Gastroesophageal sphincter (tissue), 4 donors: ENCODE results near the gene BUD13. TPM values are rescaled to one million over a fixed set of nuclear protein-coding genes. Genes with fewer than 3 reads are reported as not detected.

Source experiments
- ATAC-seq: fragments of 150-250 bp; one replicate; pipeline ENCODE4 v1.9.1; 2016; ENCODE audit warnings: mild to moderate bottlenecking, moderate library complexity
- H3K27ac ChIP-seq, 4 donors: fragments of 200-600 bp; sonication (generic) in 3 of 4; 1 replicate in 3 of 4; 2 replicates in 1 of 4; pipeline ENCODE4 v1.5.1; 2016 to 2019
- H3K27me3 ChIP-seq: fragments of 200-600 bp; sonication (generic); one replicate; pipeline ENCODE4 v1.5.1; 2019
- H3K36me3 ChIP-seq, 2 donors: fragments of 200-600 bp; sonication (generic); one replicate each; pipeline ENCODE4 v1.5.1; 2019; ENCODE audit warnings: control low read depth in 1 of 2
- H3K4me1 ChIP-seq, 3 donors: fragments of 200-600 bp; sonication (generic); 1 replicate in 2 of 3; 2 replicates in 1 of 3; pipeline ENCODE4 v1.5.1; 2016 to 2019; ENCODE audit warnings: control low read depth in 2 of 3
- H3K4me3 ChIP-seq, 2 donors: fragments of 200-600 bp; sonication (generic); one replicate each; pipeline ENCODE4 v1.5.1; 2019; ENCODE audit warnings: mild to moderate bottlenecking in 1 of 2, moderate library complexity in 1 of 2
- H3K9me3 ChIP-seq, 3 donors: fragments of 200-600 bp; sonication (generic); one replicate each; pipeline ENCODE4 v1.5.1; 2017 to 2019; ENCODE audit warnings: control low read depth in 2 of 3
- EP300 ChIP-seq: sonication (generic); formaldehyde crosslinking; IDR thresholded peaks from one replicate; pipeline ENCODE4 v1.6.1; 2017; ENCODE audit warnings: antibody characterized with exemption, mild to moderate bottlenecking
- POLR2A ChIP-seq, 2 donors: fragments of 450-650 bp; IDR thresholded peaks; one replicate each; pipeline ENCODE4 v1.6.1; 2017; ENCODE audit warnings: antibody characterized with exemption in 2 of 2, mild to moderate bottlenecking in 2 of 2, moderate library complexity in 1 of 2
- POLR2AphosphoS5 ChIP-seq: sonication (generic); formaldehyde crosslinking; IDR thresholded peaks from one replicate; pipeline ENCODE4 v1.6.1; 2017; ENCODE audit warnings: antibody characterized with exemption
- WGBS, 2 donors: methylation state at CpG; one replicate each; pipeline ENCODE4 v1.1.5; 2018; ENCODE audit warnings: low coverage in 1 of 2; 5-methylcytosine and 5-hydroxymethylcytosine counted together
- total RNA-seq, 4 donors: library from RNA; depleted of rRNA; stranded (reverse); fragments of >200 nt; gene quantifications; one replicate each; pipeline ENCODE4 v1.1.0, GENCODE V29; 2016
- TF ChIP-seq, protein P1 (sequence below), 4 experiments: fragments of 200-600 bp in 2 of 4; fragments of 450-650 bp in 2 of 4; sonication (generic) in 1 of 4; IDR thresholded peaks; one replicate each; pipeline ENCODE4 v1.5.1; 2017 to 2019; ENCODE audit warnings: antibody characterized with exemption in 4 of 4, mild to moderate bottlenecking in 2 of 4, moderate library complexity in 2 of 4

BUD13 gene
- total RNA-seq, 4 donors from 2014 or later = 13.5 to 17.3 (median 15.8) TPM

DNA sequence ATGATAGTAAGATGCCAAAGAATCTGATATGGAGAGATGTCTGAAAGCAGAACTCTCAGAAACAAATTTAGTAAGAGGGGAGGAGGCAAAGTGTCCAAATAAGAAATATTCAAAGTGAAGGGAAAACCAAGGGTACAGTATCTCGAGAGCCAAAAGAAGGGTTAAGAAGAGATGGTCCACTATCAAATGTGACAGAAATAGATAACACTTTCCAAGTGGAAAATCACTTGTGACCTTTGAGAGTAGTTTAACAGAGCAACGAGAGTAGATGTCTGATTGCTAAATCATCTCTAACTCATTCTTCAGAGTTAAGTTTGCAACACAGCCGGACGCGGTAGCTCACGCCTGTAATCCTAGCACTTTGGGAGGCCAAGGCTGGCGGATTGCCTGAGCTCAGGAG lies 4.3 kb upstream of the BUD13 start:
- peaks cover 0 to 62% of the 10 kb centered on the region in 2 donors for H3K36me3 ChIP-seq
- WGBS, 2 donors = 62 to 71% methylated on average over 2 to 4 of the region's 7 CpGs
- H3K27ac ChIP-seq = no peak overlapping the region
- H3K4me1 ChIP-seq = peaks cover 0 to 9% (median under 1%) of the 10 kb centered on the region in 3 donors
- no peak overlapping the region for H3K4me3 ChIP-seq
- TF ChIP-seq EP300 (no peak), POLR2A (IDR thresholded peaks at IDR 0.05) (no peak)
- no peak for ATAC-seq
- no peaks in the 10 kb centered on the region for H3K9me3 ChIP-seq
- H3K27me3 ChIP-seq = no peaks in the 10 kb centered on the region

- H3K27ac ChIP-seq = no peak overlapping the region
- peaks cover 0 to 57% of the 10 kb centered on the region in 2 donors for H3K36me3 ChIP-seq
- no peak for ATAC-seq
- H3K4me3 ChIP-seq = no peak overlapping the region
- H3K9me3 ChIP-seq = no peaks in the 10 kb centered on the region
- no peaks in the 10 kb centered on the region for H3K27me3 ChIP-seq
- TF ChIP-seq, protein P1, sequence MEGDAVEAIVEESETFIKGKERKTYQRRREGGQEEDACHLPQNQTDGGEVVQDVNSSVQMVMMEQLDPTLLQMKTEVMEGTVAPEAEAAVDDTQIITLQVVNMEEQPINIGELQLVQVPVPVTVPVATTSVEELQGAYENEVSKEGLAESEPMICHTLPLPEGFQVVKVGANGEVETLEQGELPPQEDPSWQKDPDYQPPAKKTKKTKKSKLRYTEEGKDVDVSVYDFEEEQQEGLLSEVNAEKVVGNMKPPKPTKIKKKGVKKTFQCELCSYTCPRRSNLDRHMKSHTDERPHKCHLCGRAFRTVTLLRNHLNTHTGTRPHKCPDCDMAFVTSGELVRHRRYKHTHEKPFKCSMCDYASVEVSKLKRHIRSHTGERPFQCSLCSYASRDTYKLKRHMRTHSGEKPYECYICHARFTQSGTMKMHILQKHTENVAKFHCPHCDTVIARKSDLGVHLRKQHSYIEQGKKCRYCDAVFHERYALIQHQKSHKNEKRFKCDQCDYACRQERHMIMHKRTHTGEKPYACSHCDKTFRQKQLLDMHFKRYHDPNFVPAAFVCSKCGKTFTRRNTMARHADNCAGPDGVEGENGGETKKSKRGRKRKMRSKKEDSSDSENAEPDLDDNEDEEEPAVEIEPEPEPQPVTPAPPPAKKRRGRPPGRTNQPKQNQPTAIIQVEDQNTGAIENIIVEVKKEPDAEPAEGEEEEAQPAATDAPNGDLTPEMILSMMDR (IDR thresholded peaks at IDR 0.05) = no peak
- H3K4me1 ChIP-seq = peaks cover 0 to 14% (median 5%) of the 10 kb centered on the region in 3 donors
Observed at GRCh38 chr11:116776522-116776984, 3.8 kb upstream of the BUD13 start.

DNA sequence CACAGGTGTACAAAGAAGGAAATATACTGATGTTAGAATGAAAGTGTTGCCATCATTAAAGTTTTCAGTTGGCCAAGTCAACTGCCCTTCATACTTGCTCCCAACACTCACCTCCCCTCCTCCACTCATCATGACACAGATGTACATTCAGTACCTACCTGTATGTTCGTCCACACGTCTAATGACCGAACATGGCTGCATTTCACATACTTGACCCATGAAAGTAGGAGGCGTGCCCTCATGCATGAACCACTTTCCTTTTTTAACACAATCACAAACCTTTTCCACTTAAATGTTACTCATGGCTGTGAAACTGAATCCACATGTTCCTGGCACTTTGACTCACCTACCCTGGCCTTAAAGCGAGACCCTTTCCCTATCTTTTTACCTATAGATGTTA lies 3.2 kb upstream of the BUD13 start:
- TF ChIP-seq POLR2A (IDR thresholded peaks at IDR 0.05) (no peak), POLR2AphosphoS5 (no peak), EP300 (no peak)
- TF ChIP-seq, protein P1 (IDR thresholded peaks at IDR 0.05) = no peak
- Histone ChIP-seq H3K4me3 (no peak overlapping the region), H3K9me3 (no peaks in the 10 kb centered on the region), H3K36me3 (peaks cover 0 to 51% of the 10 kb centered on the region in 2 donors), H3K4me1 (peaks cover 0 to 20% (median 9%) of the 10 kb centered on the region in 3 donors), H3K27me3 (no peaks in the 10 kb centered on the region), H3K27ac (no peak overlapping the region)
- 17 to 97% methylated on average over 1 to 5 of the region's 5 CpGs for WGBS, 2 donors
- ATAC-seq = no peak

- TF ChIP-seq POLR2AphosphoS5 (no peak), EP300 (no peak), POLR2A (IDR thresholded peaks at IDR 0.05) (no peak)
- TF ChIP-seq, protein P1 (IDR thresholded peaks at IDR 0.05) = no peak
- Histone ChIP-seq H3K4me3 (no peak overlapping the region), H3K9me3 (no peaks in the 10 kb centered on the region), H3K27me3 (no peaks in the 10 kb centered on the region), H3K36me3 (peaks cover 0 to 42% of the 10 kb centered on the region in 2 donors), H3K27ac (no peak overlapping the region), H3K4me1 (peaks cover 0 to 31% (median 13%) of the 10 kb centered on the region in 3 donors)
- no peak for ATAC-seq
- 74 to 100% methylated on average over 1 to 5 of the region's 5 CpGs for WGBS, 2 donors
Observed at GRCh38 chr11:116774661-116775060, 1.9 kb upstream of the BUD13 start.

- no peaks in the 10 kb centered on the region for H3K27me3 ChIP-seq
- peaks cover 0 to 31% (median 13%) of the 10 kb centered on the region in 3 donors for H3K4me1 ChIP-seq
- TF ChIP-seq EP300 (no peak), POLR2AphosphoS5 (no peak), POLR2A (IDR thresholded peaks at IDR 0.05) (no peak)
- TF ChIP-seq, protein P1 (IDR thresholded peaks at IDR 0.05) = no peak
- 10 to 12% methylated on average over 12 to 13 of the region's 25 CpGs for WGBS, 2 donors
- H3K36me3 ChIP-seq = peaks cover 0 to 42% of the 10 kb centered on the region in 2 donors
- ATAC-seq = peak; percentile 65
- H3K4me3 ChIP-seq = peak overlapping the region; percentile 73 to 94
- no peaks in the 10 kb centered on the region for H3K9me3 ChIP-seq
- H3K27ac ChIP-seq = peak overlapping the region; percentile 68 to 98 (median 88)
Observed at GRCh38 chr11:116773203-116774097, 663 bp upstream of the BUD13 start.
